RKO (cell line): ENCODE results near the gene DNAAF8.

Experiments used
- DNase-seq: peaks from one replicate; pipeline ENCODE4 v3.0.0-alpha.2; 2016; ENCODE audit warnings: low spot score

Gene DNAAF8

DNA sequence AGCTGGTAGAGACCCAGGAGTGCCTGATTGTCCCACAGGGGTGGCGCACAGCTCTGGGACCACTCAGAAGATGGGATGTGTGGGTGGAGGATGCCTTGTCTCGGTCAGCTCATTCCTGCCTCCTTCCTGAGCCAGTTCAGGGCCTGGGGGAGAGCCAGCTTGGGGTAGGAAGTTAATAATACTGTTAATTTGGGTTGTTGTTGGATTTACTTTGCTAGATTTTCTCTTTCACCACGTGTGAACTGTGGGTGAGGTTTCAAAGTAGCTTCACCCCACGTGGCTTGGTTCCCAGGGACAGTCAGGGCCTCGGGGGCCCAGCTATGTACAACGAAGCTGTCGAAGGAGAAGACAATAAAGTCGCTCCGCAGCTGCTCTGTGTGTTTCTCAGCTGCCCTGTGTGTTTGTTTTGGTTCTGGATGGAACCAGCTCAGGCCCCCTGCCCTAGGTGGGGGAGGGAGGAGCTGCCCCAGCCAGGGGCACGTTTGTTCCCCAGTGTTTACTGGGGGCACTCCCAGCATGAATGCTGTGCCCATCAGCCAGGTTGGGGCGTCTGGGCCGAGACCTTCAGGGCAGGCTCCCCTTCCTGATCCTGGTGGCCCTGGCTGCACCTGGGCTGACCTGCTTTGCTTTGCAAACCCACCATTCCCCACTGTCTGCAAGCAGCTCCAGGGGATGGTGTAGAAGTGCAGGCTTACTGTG is 38.7 kb upstream of the DNAAF8 start:
- DNase-seq = no peak

DNA sequence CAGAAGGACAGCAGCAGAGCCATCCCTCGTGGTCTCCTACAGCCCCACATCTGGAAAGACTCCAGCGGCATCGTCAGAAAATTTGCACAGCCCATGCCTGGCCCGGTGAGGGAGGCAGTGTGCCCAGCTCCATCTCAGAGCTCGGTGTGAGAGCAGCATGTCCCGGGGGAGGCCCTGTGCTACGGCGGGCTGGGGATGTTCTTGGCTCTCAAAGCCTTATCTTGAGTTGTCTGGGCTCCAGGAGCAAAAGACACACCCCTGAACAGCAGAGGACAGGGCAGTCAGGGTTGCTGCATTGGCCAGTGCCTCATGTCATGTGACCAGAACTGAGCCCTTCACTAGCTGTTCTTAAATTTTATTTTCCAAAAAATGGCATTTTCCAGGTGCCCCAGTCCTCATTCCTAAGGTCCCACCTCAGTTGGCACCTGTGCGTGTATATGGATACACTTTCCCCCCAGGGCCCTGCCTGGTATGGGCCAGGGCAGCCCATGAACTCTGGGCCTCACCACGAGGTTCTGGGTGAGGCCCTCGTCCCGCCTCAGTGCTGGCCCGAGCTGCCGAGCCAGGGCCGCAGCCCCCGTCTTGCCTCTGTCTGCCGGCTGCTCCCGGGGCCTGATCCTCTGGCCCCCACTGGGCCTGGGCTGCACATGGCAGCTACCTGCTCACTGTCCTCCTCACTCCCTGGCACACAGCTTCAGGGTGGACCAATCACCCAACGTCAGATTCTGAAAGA is 38.0 kb upstream of the DNAAF8 start:
- DNase-seq = no peak

DNA sequence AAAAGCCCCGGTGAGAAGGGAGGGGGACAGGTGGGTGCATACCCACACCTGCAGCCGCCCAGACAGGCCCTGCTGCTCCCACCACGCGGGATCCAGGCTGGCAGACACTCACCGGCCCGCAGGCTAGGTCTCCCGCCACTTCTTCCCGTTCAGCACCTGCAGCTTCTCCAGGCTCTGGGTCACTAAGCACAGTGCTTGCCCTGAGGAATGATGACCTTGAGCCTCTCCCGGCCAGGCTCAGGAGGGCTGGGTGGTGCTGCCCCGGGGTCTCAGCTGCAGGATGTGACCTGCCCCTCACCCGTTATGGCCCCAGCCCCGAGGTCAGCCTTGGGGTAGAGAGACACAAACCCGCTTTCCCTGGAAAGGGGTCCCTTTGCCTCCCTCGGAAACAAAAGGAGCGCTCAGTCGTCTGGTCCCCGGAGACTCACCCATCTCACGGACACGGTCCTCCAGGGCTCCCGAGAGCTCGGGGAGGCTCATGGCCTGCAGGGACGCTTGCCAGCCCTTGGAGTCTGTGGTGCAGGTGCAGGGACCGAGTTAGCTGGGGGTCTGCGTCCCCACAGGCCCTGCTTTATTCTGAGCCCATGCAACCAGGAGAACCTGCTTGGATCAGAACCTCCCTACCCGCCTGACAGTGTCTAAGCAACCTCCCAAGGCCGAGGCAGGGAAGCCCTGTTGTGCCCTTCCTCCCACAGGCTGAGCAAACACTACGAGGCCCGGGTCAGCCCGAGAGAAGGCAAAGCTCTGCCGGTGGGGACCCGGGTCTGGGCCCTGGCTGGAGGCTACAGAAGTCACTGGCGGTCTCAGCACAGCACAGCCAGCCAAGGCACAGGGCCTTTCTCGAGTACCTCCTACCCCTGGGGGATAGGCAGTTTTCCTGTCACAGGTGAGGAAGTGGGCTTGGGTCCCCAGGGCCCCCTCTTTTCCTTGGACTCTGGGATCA is 37.2 kb upstream of the DNAAF8 start:
- no peak for DNase-seq

DNA sequence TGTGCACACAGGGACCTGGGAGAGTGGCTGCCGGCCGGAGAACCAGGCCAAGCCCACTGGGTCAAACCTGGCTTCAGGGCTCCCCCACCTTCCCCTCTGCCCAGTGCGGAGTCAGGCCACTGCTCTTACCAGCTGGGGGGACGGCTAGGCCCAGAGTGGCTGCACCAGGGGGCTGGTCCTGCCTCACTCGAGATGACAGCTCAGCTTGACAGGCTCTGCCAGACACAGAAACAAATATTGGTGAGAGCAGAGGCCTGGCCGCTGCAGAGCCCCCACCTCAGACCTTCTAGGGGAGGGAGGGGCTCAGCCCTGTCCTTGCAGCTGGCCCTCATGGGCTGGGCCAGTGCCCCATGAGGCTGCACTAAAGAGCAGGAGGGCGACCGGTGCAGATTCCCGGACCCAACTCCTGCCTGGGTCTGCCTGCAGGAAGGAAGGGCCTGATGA is 36.5 kb upstream of the DNAAF8 start:
- DNase-seq = no peak

DNA sequence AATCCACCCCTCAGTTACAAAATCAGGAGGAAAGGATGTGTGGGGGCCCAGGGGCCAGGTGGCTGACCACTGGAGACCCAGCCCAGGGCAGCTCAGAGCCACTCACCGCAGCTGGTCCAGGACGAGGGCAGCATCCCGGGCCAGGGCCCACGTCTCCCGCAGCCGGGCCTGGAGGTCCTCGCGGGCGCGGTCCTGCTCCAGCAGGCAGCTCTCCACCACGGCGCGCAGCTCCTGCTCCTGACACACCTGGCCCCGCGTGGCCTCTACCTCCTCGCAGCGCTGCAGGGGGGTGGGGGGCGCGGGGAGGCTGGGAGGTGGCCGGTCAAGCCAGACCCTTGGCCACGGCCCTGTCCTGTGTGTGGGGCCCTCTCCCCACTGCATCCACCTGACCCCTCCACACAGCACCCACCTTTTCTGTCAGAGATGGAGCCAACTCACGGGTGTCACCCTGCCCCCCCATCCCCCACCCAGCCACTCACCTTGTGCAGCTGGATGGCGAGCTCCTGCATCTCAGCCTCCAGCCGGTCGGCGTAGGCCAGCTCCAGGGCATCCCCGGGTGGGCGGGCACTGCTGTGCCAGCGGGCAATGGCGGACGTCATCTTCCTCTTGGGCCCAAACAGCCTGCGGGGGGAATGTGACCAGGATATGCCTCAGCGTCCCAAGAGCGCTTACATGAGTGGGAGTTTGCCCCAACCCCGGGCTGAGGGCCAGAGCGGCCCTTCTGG is 35.9 kb upstream of the DNAAF8 start:
- no peak for DNase-seq

- DNase-seq = no peak
These were observed 35.2 kb upstream of the DNAAF8 start for GRCh38 chr16:4699046-4699556.

- no peak for DNase-seq
These were observed 33.8 kb upstream of the DNAAF8 start for GRCh38 chr16:4700380-4700996.

DNA sequence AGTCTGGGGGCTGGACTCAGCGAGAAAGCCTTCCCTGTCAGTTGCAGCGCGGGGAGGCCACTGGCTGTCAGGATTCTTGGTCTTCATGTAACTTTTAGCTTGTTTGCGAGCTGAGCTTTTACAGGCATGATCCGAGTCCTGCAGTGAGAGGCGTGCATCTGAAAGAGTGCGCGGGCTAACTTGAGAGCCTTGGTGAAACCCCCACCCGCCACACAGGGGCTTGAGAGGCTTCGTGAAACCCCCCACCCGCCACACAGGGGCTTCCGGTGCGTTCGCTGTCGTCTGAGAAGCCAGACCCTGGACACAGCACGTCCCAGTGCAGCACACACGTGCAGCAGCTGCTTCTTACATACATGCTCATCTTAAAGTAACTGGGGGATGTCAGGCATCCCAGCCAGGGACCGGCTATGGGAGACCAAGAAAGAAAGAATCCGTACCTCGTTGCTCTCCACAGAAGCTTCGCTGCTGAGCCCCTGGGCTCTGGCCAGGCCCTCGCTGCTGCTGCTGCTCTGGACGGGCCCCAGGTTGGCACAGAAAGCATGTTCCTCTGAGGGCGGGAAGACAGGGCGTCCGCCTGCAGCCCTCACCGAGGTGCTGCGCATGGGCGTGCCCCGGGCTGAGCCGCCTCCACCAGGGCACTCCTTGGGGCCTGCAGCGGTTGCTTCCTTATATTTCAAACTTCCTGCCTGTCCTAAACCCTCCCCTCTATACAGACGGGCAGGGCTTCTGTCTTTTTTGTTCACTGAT is 33.2 kb upstream of the DNAAF8 start:
- DNase-seq = no peak

GRCh38 chr16:4701791-4702465 is 32.4 kb upstream of the DNAAF8 start:
- no peak for DNase-seq

DNA sequence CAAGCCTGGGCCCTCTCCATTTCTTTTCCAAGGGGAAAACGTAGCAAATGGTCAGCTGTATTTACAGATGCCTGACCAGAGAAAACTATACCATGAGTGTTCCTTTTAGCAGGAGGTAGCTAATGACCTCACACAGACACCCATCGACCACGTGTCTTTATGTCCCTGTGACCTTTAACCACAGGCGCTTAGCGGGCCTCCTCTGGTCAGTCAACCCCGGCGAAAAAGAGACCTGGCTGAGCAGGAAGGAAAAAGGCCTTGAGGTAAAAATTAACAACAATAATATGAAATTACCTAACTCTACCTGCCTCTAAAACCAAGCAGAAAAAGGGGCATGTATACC is 31.9 kb upstream of the DNAAF8 start:
- no peak for DNase-seq

DNA sequence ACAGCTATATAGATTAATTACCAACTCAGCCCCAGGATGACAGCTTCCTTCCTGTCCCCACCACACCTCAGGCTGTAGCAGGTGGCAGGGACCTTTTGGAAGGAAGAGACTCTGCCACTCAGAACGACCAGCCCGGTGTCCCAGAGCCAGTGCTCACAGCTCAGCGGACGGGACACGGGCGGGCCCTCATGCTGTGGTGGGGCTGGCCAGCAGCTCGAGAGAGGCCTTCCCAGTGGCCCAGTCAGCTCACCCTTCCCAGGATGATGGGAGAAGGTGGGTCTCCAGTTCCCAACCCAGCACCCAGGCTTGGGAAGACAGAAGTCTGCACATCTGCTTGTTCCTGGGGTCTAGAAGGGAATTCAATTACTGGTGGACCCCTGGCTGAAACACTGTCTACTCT is 30.4 kb upstream of the DNAAF8 start:
- no peak for DNase-seq

DNA sequence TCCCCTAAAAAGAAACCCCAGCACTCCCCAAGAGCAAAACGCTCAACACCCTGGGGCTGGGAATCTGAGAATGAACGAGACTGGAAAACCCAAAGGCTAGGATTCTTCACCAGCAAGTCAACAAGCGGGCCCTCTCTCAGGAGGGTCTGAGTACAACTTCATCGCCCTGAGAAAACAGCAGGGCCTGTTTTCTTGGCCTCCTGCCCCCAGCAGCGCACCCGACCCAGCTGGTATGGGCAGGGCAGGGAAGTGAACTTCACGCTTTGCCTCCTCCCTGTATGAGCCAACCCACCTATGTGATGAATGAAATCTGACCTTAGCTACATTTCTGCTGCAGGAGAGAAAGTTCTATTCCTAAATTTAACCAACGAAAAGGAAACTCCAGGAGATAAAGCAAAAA is 29.8 kb upstream of the DNAAF8 start:
- no peak for DNase-seq

- no peak for DNase-seq
These were observed 29.4 kb upstream of the DNAAF8 start for GRCh38 chr16:4704913-4705312.

- no peak for DNase-seq
These were observed 27.5 kb upstream of the DNAAF8 start for GRCh38 chr16:4706871-4707270.

DNA sequence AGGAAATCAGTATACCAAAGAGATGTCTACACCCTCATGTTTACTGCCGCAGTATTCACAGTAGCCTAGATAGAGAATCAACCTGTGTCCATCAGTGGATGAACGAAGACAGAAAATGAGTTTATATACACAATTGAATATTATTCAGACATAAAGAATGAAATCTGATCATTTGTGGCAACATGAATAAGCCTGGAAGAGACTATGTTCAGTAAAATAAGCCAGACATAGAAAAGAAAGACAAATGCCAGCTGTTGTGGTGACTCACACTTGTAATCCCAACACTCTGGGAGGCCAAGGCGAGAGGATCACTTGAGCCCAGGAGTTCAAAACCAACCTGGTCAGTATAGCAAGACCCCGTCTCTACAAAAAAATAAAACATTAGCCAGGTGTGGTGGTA is 24.9 kb upstream of the DNAAF8 start:
- DNase-seq = no peak

DNA sequence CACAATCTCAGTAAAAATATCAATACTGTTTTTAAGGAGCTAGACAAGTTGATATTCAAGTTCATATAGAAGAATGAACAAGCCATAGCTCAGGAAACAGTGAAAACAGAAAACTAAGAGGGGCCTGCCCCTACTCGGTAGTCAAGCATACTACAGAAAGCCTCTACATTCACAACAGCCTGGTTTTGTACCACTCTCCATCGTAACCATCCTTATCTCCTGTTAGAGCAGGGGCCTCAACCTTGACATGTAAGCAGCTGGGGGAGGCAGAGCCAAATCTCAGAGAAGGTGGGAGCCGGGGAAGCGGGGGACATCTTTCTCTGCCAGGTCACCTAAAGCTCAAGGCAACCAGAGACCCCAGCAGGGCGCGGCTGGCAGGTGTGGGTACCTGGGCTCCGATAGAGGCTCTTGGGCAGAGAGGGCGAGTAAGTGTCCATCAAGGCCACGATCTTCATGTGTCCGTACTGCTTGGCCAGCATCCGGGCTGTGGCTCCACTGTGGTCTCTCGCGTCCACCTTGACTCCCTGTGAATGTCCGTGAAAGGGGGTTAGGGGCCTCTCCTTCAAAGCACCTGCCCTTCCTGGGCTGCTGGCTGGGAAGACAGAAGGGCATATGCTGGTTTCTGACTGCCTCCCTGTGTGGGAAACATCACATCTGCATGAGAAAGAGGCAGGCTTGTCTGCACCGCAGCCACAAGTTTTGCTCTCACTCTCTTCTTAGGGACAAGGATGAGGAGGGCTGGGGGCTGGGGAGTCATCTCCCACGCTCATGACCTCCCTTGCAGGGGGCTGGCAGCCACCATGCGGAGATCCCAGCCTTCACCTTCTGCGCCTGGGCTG is 20.5 kb upstream of the DNAAF8 start:
- no peak for DNase-seq

GRCh38 chr16:4714996-4715395 is 19.3 kb upstream of the DNAAF8 start:
- DNase-seq = no peak

DNA sequence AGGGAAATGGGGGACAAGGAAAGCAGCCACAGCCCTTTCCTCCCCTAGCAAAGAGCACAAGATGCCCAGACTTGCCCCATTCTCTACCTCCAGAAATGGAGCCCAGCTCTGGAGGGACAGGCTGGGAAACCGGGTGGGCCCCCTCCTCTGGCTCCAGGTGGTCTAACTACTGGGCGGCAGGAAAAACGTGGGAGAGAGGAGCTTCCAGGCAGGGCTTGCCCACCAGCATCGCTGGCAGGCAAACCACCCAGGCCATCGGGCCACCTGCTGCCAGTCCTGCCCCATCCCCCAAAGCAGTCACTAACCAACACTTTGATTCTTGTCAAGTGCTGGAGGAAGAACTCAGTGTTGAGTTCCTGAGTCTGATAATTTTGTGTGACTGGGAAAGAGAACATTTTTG is 15.9 kb upstream of the DNAAF8 start:
- DNase-seq = no peak

- no peak for DNase-seq
These were observed 11.1 kb upstream of the DNAAF8 start for GRCh38 chr16:4723071-4723767.
